Cardiac septum (tissue), 1 donor: ENCODE measurements around the gene TLL2. TPM values are rescaled to one million over a fixed set of nuclear protein-coding genes. Genes with fewer than 3 reads are reported as not detected.
A peak's percentile ranks its signal among the peaks of the same experiment; 100 is the strongest.

Experiments
- DNase-seq: peaks from one replicate; pipeline ENCODE4 v3.0.0-alpha.2; 2020; ENCODE audit warnings: low spot score
- intact Hi-C: fragments of 100-400 bp; cut with DNase I; formaldehyde crosslinking; loops from one replicate; pipeline ENCODE4 v1.14.0; 2022
- total RNA-seq: library from RNA; stranded (reverse); fragmentation: NEBNext Ultra II Directional; extraction: Animal tissue kit (Norgen Biotek cat#: 25700); gene quantifications from one replicate; pipeline ENCODE4 v1.2.1, GENCODE V29; 2021
- donor health status: DM: no; HTN: no; CAD: no.

Gene TLL2
- total RNA-seq, 1 donor from 2014 or later = 3.8 TPM

GRCh38 chr10:96478355-96478754 is 35.4 kb downstream of the TLL2 start:
- DNase-seq = no peak
- intact Hi-C loops = no loop called here

GRCh38 chr10:96473866-96474265 is 39.9 kb downstream of the TLL2 start:
- intact Hi-C loops = no loop called here
- peak; percentile 7 for DNase-seq

DNA sequence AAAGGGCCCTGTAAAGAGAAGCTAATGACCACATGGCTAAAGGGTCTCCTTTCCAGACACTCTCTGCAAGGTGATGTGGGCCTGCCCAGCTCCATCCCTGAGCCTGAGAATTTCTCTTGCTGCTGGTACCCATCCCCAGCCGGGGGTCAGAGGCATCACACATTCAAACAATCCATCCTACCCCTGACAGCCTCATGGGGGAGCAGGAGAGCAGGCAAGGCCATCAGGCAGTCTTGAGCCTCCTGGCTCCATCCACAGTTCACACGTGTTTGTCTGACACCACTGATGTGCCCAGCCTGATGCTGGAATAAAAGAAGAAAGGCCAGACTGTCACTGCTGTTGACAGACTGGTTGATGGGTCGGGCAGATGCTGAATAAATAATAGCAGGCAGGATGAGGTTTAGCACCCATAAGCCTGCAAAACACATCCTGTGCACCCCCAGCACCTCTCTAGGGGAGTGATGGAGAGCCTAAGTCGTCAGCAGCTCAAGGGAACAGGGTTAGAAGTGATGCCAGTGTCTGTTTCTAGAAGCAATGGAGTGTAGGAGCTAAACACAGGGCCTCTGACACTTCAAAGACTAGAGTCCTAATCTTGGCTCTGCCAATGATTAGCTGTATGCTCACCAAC is 43.5 kb downstream of the TLL2 start:
- DNase-seq = peak; percentile 74
- intact Hi-C loops = no loop called here

DNA sequence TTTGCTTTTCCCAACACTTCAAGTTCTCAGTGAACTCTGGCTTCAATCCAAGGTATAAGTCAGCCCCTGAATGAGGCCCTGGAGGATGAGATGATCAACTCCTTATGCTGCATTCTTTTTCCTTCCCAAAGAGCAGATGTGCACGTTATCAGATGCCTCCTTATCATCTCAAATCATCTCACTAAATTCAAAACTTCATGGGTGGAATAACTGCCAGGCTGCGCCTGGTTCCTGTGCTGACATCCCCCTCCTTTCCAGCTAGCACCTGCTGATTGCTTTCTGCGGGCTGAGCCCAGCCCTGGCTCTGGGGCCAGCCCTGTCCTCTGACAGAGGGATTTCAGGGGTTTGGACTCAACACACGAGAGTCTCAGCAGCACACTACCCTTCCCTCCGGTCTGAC is 44.9 kb downstream of the TLL2 start:
- peak; percentile 53 for DNase-seq
- intact Hi-C loops = no loop called here

DNA sequence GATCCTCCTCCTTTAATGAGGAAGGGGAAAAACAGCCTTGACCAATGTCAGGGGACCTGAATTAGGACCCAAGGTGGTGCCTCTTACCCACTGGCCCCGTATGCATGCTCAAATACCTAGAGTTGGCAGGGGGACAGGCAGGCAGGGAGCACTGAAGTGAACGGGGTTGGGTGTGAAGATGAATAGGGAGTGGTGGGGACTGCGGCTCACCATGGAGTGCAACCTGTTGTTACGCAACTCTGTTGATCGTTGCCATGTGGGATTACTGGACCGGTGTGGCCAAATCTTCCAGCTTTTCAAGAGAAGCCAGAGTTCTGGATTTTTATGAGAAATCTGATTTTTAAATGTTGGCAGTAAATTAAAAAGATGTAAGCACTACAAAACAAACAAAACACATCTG is 48.1 kb downstream of the TLL2 start:
- peak; percentile 22 for DNase-seq
- intact Hi-C loops = no loop called here

GRCh38 chr10:96463562-96463961 is 50.2 kb downstream of the TLL2 start:
- DNase-seq = peak; percentile 4
- intact Hi-C loops = no loop called here

- intact Hi-C loops = no loop called here
- DNase-seq = no peak
Observed at GRCh38 chr10:96462606-96463151, 51.0 kb downstream of the TLL2 start.

GRCh38 chr10:96460316-96460715 is 53.4 kb downstream of the TLL2 start:
- peak; percentile 10 for DNase-seq
- intact Hi-C loops = no loop called here

DNA sequence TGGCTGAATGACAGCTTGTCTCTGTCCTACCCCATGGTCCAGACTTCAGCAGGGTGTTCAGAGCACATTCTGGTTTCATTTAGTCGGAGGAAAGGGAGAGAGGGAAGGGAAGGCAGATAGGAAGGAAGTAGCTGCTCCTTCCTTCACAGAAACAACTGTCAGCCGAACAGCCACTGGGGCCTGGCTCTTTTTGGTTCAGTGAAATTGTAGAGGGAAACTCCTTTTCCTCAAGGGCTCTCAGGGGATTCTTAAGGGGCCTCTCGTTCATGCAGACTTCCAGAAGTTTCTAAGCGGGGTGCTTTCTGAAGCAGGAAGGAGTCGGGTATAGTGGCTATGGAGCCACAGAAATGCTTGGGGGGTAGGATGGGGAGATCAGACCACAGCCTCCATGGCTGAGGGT is 56.4 kb downstream of the TLL2 start:
- no peak for DNase-seq
- intact Hi-C loops = no loop called here

- intact Hi-C loops = no loop called here
- DNase-seq = peak; percentile 70
Observed at GRCh38 chr10:96456296-96456840, 57.4 kb downstream of the TLL2 start.

- DNase-seq = no peak
Observed at GRCh38 chr10:96453856-96454583, 59.7 kb downstream of the TLL2 start.

GRCh38 chr10:96452494-96453153 is 61.1 kb downstream of the TLL2 start:
- no peak for DNase-seq
- intact Hi-C loops = no loop called here

More at GRCh38 chr10:96453856-96454583, 59.7 kb downstream of the TLL2 start:
- intact Hi-C loops = no loop called here

- DNase-seq = no peak
- intact Hi-C loops = no loop called here
Observed at GRCh38 chr10:96450529-96451207, 63.1 kb downstream of the TLL2 start.

GRCh38 chr10:96448558-96448957 is 65.2 kb downstream of the TLL2 start:
- no peak for DNase-seq
- intact Hi-C loops = no loop called here

- intact Hi-C loops = no loop called here
- DNase-seq = no peak
Observed at GRCh38 chr10:96448021-96448457, 65.7 kb downstream of the TLL2 start.

DNA sequence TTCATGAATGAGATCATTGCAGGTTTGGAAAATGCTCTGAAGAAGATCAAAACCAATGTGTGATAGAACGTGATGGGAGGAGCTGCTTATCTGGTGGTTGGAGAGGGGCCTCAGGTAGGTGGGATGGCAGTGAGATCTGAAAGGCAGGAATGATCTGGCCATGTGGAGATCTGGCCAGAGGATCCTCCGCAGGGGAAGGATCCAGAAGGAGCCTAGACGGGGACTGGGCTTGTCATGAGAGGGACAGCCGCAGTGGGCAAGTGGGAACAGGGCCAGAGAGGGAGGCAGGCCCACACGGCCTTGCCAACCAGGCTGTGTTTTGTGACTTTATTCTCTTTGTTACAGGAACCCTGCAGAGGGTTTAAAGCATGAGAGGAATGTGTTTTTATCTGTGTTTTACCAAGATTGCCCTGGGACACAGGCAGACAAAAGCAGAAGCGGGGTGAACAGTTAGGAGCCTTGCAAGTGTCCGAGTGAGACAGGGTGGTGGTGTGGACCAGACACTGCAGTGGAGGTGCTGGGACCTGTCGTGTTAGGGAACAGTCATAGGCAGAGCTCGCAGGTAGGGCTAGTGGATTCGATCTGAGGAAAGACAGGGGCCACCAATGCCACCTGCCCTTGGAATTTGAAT is 66.6 kb downstream of the TLL2 start:
- intact Hi-C loops = no loop called here
- DNase-seq = no peak

DNA sequence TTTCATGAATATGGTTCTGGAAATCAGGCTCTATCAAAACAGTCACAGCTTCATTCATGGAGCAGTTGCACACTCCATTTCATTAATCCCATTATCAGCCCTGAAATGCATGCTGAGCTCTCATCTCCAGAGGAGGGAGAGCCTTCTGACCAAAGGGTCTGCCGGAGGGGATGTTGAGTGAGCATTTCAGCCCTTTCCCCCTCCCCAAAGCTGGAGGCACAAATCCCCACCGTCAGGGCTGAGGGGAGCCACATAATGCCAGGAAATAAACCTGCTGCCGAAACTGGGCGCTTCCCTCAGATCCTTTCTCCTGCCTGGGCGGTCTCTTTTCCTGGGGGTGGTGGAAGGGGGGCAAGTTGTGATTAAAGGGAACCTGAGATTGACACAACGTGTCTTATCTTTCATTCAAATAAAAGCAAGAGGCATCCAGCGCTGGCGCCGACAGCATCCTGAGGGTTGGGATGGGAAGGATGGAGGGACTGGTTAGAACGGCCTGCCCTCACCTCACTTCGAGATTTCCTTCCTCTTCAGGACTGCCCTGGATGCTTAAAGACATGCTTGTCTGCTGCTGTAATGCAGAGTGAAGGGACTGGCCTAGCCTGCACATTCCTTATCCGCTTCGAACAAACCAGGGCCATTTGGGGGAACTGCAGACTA is 71.6 kb downstream of the TLL2 start:
- intact Hi-C loops = no loop called here
- no peak for DNase-seq

GRCh38 chr10:96441322-96441885 is 72.3 kb downstream of the TLL2 start:
- intact Hi-C loops = no loop called here
- DNase-seq = no peak
